Kidney epithelial cell (primary cell): ENCODE measurements around the gene PROX1. TPM values are rescaled to one million over a fixed set of nuclear protein-coding genes. Genes with fewer than 3 reads are reported as not detected.

Experiments used
- DNase-seq: peaks from one replicate; pipeline ENCODE4 v3.0.0-alpha.2; 2010; ENCODE audit warnings: low read depth
- H3K27me3 ChIP-seq: 2 replicates; pipeline ENCODE4 v1.6.0; 2011; ENCODE audit warnings: low read length; ENCODE audit not compliant: control insufficient read depth, insufficient read depth
- H3K36me3 ChIP-seq: 2 replicates; pipeline ENCODE4 v1.5.1; 2011; ENCODE audit warnings: low read length; ENCODE audit not compliant: control insufficient read depth, insufficient read depth
- H3K4me3 ChIP-seq: 2 replicates; pipeline ENCODE4 v1.5.1; 2011; ENCODE audit warnings: low read depth, mild to moderate bottlenecking, control low read depth, low read length
- CTCF ChIP-seq: IDR thresholded peaks from 2 replicates; pipeline ENCODE4 v1.5.1; 2011; ENCODE audit warnings: mild to moderate bottlenecking, moderate library complexity, low read length, control low read depth, inconsistent platforms; ENCODE audit not compliant: insufficient read depth, poor library complexity, severe bottlenecking
- total RNA-seq: library from RNA; depleted of rRNA; stranded (reverse); fragments of >200 nt; gene quantifications from 2 replicates; pipeline ENCODE4 v1.2.3, GENCODE V29; 2015

PROX1 gene
- total RNA-seq, 1 donor from 2014 or later = 0.88 TPM

GRCh38 chr1:213986020-213986924, 1.5 kb upstream of the PROX1 start:
- Histone ChIP-seq H3K36me3 (no peaks in the 10 kb centered on the region), H3K27me3 (peaks cover 69% of the 10 kb centered on the region), H3K4me3 (no peak overlapping the region)
- TF ChIP-seq CTCF = no peak
- no peak for DNase-seq

GRCh38 chr1:213986925-213987250, 885 bp upstream of the PROX1 start:
- TF ChIP-seq CTCF = no peak
- Histone ChIP-seq H3K4me3 (peak overlapping the region; percentile 58), H3K27me3 (peaks cover 64% of the 10 kb centered on the region), H3K36me3 (no peaks in the 10 kb centered on the region)
- DNase-seq = no peak

- no peak for TF ChIP-seq CTCF
Observed at GRCh38 chr1:213987422-213987926, 299 bp upstream of the PROX1 start.

GRCh38 chr1:213988507-213989001, 781 bp downstream of the PROX1 start:
- DNase-seq = no peak

More at GRCh38 chr1:213987422-213987926, 299 bp upstream of the PROX1 start:
- H3K4me3 ChIP-seq = peak overlapping the region; percentile 58
- no peak for DNase-seq
- H3K36me3 ChIP-seq = no peaks in the 10 kb centered on the region
- H3K27me3 ChIP-seq = peaks cover 61% of the 10 kb centered on the region

GRCh38 chr1:213989002-213989855, 1.5 kb downstream of the PROX1 start:
- no peak for DNase-seq
- H3K4me3 ChIP-seq = peak overlapping the region; percentile 58
- H3K27me3 ChIP-seq = peaks cover 43% of the 10 kb centered on the region
- no peaks in the 10 kb centered on the region for H3K36me3 ChIP-seq
- TF ChIP-seq CTCF = no peak

More at GRCh38 chr1:213988507-213989001, 781 bp downstream of the PROX1 start:
- Histone ChIP-seq H3K36me3 (no peaks in the 10 kb centered on the region), H3K4me3 (peak overlapping the region; percentile 58), H3K27me3 (peaks cover 50% of the 10 kb centered on the region)
- TF ChIP-seq CTCF = no peak
